Stimulated activated CD4-positive, alpha-beta T cell treated with anti-CD3 and anti-CD28 coated beads, Interleukin-12 subunit alpha, Interleukin-12 subunit beta, amount 100 ng/mL, for 48 hours (primary cell): ENCODE results near the gene BMP7.
"Not testable (repeated sequence)": the region's sequence is repeated elsewhere in the genome, so short reads cannot be mapped to it uniquely, and the experiment has no call there.

Source experiments
- DNase-seq, 3 donors: peaks; one replicate each; pipeline ENCODE4 v3.0.0-alpha.2; 2020; ENCODE audit warnings: low read depth in 2 of 3, low spot score in 1 of 3

BMP7 gene

GRCh38 chr20:57251344-57251743, 15.1 kb downstream of the BMP7 start:
- DNase-seq = no peak

GRCh38 chr20:57250607-57251343, 15.7 kb downstream of the BMP7 start:
- DNase-seq = no peak

GRCh38 chr20:57249772-57250171, 16.7 kb downstream of the BMP7 start:
- DNase-seq = no peak

GRCh38 chr20:57249073-57249472, 17.4 kb downstream of the BMP7 start:
- DNase-seq = no peak

- DNase-seq = no peak
Observed at GRCh38 chr20:57248132-57248797, 18.2 kb downstream of the BMP7 start.

- DNase-seq = no peak
Observed at GRCh38 chr20:57247292-57247965, 19.0 kb downstream of the BMP7 start.

GRCh38 chr20:57245997-57246396, 20.4 kb downstream of the BMP7 start:
- no peak for DNase-seq

GRCh38 chr20:57244627-57245214, 21.7 kb downstream of the BMP7 start:
- DNase-seq = no peak

- DNase-seq = no peak
Observed at GRCh38 chr20:57244221-57244585, 22.2 kb downstream of the BMP7 start.

GRCh38 chr20:57243480-57244220, 22.8 kb downstream of the BMP7 start:
- DNase-seq = no peak

GRCh38 chr20:57242414-57242813, 24.0 kb downstream of the BMP7 start:
- DNase-seq = no peak

GRCh38 chr20:57241363-57241991, 25.0 kb downstream of the BMP7 start:
- DNase-seq = no peak

GRCh38 chr20:57240581-57241362, 25.7 kb downstream of the BMP7 start:
- no peak for DNase-seq

- DNase-seq = not testable (repeated sequence)
Observed at GRCh38 chr20:57239725-57240124, 26.7 kb downstream of the BMP7 start.

GRCh38 chr20:57239324-57239723, 27.1 kb downstream of the BMP7 start:
- not testable (repeated sequence) for DNase-seq

GRCh38 chr20:57238089-57238488, 28.4 kb downstream of the BMP7 start:
- DNase-seq = no peak

- no peak for DNase-seq
Observed at GRCh38 chr20:57237585-57237953, 28.9 kb downstream of the BMP7 start.

GRCh38 chr20:57236813-57237584, 29.4 kb downstream of the BMP7 start:
- DNase-seq = no peak

- no peak for DNase-seq
Observed at GRCh38 chr20:57234556-57235251, 31.7 kb downstream of the BMP7 start.
